ENCODE measurements around the gene ARHGAP12. TPM values are rescaled to one million over a fixed set of nuclear protein-coding genes. Genes with fewer than 3 reads are reported as not detected.

Gene ARHGAP12
- total RNA-seq, 1 donor from 2014 or later = 27.2 TPM

DNA sequence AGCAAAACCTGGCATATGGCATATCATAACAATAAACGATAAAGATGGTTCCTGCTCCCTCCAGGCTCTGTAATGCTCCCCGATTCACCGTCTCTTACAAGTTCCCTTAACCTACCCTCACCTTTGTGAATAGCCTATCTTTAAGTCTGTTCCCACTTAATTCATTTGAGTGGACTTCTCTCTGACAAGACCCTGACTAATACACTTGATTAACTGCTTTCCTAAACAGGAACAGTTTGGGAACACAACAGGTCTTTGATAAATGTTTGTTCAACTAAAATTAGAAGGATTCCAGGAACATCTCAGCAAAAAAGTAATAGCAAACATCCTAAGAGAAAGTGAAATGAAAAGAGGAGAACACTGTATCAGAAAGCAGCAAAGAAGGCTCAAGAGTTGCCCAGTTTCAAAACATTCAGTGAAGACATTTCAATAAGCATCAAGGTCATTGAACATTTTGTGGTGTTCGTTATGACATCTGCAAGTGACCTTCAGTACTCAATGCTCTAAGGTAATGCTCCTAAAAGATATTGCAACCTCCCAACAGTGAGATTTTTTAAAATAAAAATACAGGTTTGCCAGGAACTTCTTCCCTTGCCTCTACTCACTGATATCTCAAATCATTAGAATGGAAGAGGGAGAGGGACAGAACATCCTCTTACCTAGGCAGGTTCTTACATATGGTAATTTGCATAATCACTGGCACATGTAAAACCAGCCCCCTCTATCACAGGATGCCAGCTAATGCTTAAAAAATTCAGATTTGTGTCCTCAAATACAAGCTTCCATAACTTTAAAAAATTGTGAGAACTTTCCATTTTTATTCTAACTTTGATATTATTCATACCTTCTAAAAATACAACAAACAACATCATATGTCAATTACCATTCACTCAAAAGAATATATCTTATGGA is 11.4 kb upstream of the ARHGAP12 start:
- intact Hi-C loops (cut with DNase I) = no loop called here
- Histone ChIP-seq H3K4me3 (no peak overlapping the region), H3K27ac (no peak overlapping the region), H3K9me3 (no peaks in the 10 kb centered on the region), H3K27me3 (no peaks in the 10 kb centered on the region), H3K36me3 (no peaks in the 10 kb centered on the region), H3K4me1 (no peaks in the 10 kb centered on the region)
- DNase-seq (no peak), ATAC-seq (no peak)
- TF ChIP-seq, protein P1, sequence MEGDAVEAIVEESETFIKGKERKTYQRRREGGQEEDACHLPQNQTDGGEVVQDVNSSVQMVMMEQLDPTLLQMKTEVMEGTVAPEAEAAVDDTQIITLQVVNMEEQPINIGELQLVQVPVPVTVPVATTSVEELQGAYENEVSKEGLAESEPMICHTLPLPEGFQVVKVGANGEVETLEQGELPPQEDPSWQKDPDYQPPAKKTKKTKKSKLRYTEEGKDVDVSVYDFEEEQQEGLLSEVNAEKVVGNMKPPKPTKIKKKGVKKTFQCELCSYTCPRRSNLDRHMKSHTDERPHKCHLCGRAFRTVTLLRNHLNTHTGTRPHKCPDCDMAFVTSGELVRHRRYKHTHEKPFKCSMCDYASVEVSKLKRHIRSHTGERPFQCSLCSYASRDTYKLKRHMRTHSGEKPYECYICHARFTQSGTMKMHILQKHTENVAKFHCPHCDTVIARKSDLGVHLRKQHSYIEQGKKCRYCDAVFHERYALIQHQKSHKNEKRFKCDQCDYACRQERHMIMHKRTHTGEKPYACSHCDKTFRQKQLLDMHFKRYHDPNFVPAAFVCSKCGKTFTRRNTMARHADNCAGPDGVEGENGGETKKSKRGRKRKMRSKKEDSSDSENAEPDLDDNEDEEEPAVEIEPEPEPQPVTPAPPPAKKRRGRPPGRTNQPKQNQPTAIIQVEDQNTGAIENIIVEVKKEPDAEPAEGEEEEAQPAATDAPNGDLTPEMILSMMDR (IDR thresholded peaks at IDR 0.05) = no peak

DNA sequence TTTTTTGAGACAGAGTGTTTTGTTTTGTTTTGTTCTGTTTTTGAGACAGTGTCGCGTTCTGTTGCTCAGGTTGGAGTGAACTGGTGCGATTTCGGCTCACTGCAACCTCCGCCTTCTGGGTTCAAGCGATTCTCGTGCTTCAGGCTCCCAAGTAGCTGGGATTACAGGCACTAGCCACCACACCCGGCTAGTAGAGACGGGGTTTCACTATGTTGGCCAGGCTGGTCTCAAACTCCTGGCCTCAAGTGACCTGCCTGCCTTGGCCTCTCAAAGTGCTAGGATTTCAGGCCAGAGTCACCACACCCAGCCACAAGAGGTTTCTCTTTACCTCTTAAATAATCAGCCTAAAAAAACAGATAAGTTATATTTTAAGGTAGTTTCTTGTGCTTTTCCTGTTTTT is 8.7 kb upstream of the ARHGAP12 start:
- intact Hi-C loops (cut with DNase I) = no loop called here
- no peak for DNase-seq
- Histone ChIP-seq H3K27me3 (no peaks in the 10 kb centered on the region), H3K27ac (no peak overlapping the region), H3K4me3 (no peak overlapping the region), H3K9me3 (no peaks in the 10 kb centered on the region), H3K4me1 (no peaks in the 10 kb centered on the region), H3K36me3 (no peaks in the 10 kb centered on the region)
- TF ChIP-seq, protein P1 (IDR thresholded peaks at IDR 0.05) = no peak
- no peak for ATAC-seq

DNA sequence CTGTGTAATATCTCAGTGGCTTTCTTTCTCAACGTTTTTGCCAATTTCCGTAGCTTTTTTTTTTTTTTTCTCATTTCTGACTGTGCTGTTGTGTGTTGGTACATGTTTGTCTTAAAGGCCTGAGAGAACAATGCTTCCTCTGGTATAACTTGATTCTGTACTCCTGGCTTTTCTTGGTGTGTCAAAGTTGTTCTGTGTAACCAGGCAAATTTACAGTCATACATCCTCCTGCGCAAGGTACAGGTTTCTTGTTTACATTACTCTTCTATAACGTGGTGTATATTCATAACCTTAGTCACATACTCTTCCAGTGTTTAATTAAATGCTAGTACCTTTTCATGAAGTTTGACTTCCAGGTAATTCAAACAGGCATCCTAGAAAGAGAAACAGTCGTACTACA is 8.3 kb upstream of the ARHGAP12 start:
- ATAC-seq (no peak), DNase-seq (no peak)
- TF ChIP-seq, protein P1 (IDR thresholded peaks at IDR 0.05) = no peak
- Histone ChIP-seq H3K27ac (no peak overlapping the region), H3K4me1 (no peaks in the 10 kb centered on the region), H3K27me3 (no peaks in the 10 kb centered on the region), H3K9me3 (no peaks in the 10 kb centered on the region), H3K36me3 (no peaks in the 10 kb centered on the region), H3K4me3 (no peak overlapping the region)
- intact Hi-C loops (cut with DNase I) = no loop called here

DNA sequence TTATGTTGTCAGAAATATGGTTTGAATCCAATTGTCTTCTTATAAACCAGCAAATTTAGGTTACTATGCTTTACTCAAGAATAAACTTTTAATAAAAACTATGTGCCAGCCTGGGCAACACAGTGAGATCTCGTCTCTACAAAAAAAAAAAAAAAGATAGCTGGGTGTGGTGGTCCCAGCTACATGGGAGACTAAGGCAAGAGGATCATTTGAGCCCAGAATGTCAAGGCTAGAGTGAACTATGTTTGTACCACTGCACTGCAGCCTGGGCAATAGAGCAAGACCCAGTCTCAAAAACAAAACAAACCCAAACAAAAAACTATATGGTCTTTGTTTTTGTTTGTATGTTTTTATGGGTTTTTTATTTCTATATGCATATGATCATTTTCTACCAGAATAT is 7.5 kb upstream of the ARHGAP12 start:
- intact Hi-C loops (cut with DNase I) = no loop called here
- Histone ChIP-seq H3K27me3 (no peaks in the 10 kb centered on the region), H3K27ac (no peak overlapping the region), H3K36me3 (no peaks in the 10 kb centered on the region), H3K4me1 (no peaks in the 10 kb centered on the region), H3K4me3 (no peak overlapping the region), H3K9me3 (no peaks in the 10 kb centered on the region)
- DNase-seq (no peak), ATAC-seq (no peak)
- TF ChIP-seq, protein P1 (IDR thresholded peaks at IDR 0.05) = no peak

DNA sequence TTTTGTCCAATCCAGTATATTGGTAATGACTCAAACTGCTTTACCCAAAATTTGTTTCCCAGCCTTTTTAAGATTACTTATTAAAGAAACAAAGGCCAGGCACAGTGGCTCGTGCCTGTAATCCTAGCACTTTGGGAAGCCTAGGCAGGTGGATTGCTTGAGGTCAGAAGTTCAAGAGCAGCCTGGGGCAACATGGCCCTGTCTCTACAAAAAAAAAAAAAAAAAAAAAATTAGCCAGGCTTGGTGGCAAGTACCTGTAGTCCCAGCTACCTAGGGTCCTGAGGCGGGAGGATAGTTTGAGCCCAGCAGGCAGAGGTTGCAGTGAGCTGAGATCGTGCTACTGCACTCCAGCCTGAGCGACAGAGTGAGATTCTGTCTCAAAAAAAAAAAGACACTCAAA is 7.0 kb upstream of the ARHGAP12 start:
- Histone ChIP-seq H3K27ac (no peak overlapping the region), H3K36me3 (no peaks in the 10 kb centered on the region), H3K4me3 (no peak overlapping the region), H3K9me3 (no peaks in the 10 kb centered on the region), H3K27me3 (no peaks in the 10 kb centered on the region), H3K4me1 (peaks cover 3% of the 10 kb centered on the region)
- ATAC-seq (no peak), DNase-seq (no peak)
- intact Hi-C loops (cut with DNase I) = no loop called here
- TF ChIP-seq, protein P1 (IDR thresholded peaks at IDR 0.05) = no peak

All from upper lobe of right lung (tissue), 1 donor.